Thoracic aorta (tissue), 2 donors: Measurements from ENCODE around the gene WDR48. TPM values are rescaled to one million over a fixed set of nuclear protein-coding genes. Genes with fewer than 3 reads are reported as not detected.

ENCODE experiments used
- ATAC-seq: fragments of 150-250 bp; one replicate; pipeline ENCODE4 v1.8.0; 2017; ENCODE audit warnings: low read depth; ENCODE audit not compliant: insufficient number of reproducible peaks, low FRiP score
- DNase-seq: peaks from one replicate; pipeline ENCODE4 v3.0.0-alpha.2; 2020; ENCODE audit warnings: low spot score
- H3K27ac ChIP-seq, 2 donors: fragments of 200-600 bp; sonication (generic); 1 replicate in 1 of 2; 2 replicates in 1 of 2; pipeline ENCODE4 v1.5.1; 2016; ENCODE audit warnings: mild to moderate bottlenecking in 2 of 2, moderate library complexity in 2 of 2
- H3K27me3 ChIP-seq: fragments of 200-600 bp; sonication (generic); replicated peaks from 2 replicates; pipeline ENCODE4 v1.6.0; 2016; ENCODE audit warnings: mild to moderate bottlenecking; ENCODE audit not compliant: insufficient read depth
- H3K36me3 ChIP-seq: fragments of 200-600 bp; sonication (generic); one replicate; pipeline ENCODE4 v1.5.1; 2016
- H3K4me1 ChIP-seq, 2 donors: fragments of 200-600 bp; sonication (generic); 1 replicate in 1 of 2; 2 replicates in 1 of 2; pipeline versions ENCODE4 v1.5.1 to v1.6.0; 2016; ENCODE audit warnings: low read depth in 2 of 2, mild to moderate bottlenecking in 1 of 2; ENCODE audit not compliant: control insufficient read depth in 1 of 2
- H3K4me3 ChIP-seq: fragments of 200-600 bp; sonication (generic); 2 replicates; pipeline ENCODE4 v1.5.1; 2016; ENCODE audit warnings: mild to moderate bottlenecking
- H3K9me3 ChIP-seq: fragments of 200-600 bp; sonication (generic); 2 replicates; pipeline ENCODE4 v1.5.1; 2016
- CTCF ChIP-seq: fragments of 200-600 bp; sonication (generic); IDR thresholded peaks from one replicate; pipeline ENCODE4 v1.5.1; 2019; ENCODE audit warnings: antibody characterized with exemption
- total RNA-seq, 2 donors: library from RNA; depleted of rRNA; stranded (reverse); fragments of >200 nt; gene quantifications; one replicate each; pipeline versions ENCODE4 v1.1.0 to v1.2.3, GENCODE V29; 2016

Gene WDR48
- total RNA-seq, 2 donors from 2014 or later, result 17.7 to 29.9 TPM

- Histone ChIP-seq H3K4me1 (no peaks in the 10 kb centered on the region), H3K36me3 (peaks cover 5% of the 10 kb centered on the region), H3K27ac (no peak overlapping the region), H3K9me3 (no peaks in the 10 kb centered on the region), H3K4me3 (no peak overlapping the region), H3K27me3 (no peaks in the 10 kb centered on the region)
- ATAC-seq (no peak), DNase-seq (no peak)
- TF ChIP-seq CTCF, result no peak
Measured at GRCh38 chr3:39118931-39119660, 67.3 kb downstream of the WDR48 start.

- ATAC-seq, result no peak
- peaks cover 5% of the 10 kb centered on the region for H3K36me3 ChIP-seq
- H3K27me3 ChIP-seq, result no peaks in the 10 kb centered on the region
- DNase-seq, result no peak
- no peak for TF ChIP-seq CTCF
- H3K4me1 ChIP-seq, result peaks cover 6 to 9% of the 10 kb centered on the region in 2 donors
- H3K4me3 ChIP-seq, result no peak overlapping the region
- no peak overlapping the region for H3K27ac ChIP-seq
- no peaks in the 10 kb centered on the region for H3K9me3 ChIP-seq
Measured at GRCh38 chr3:39121621-39122020, 69.8 kb downstream of the WDR48 start.

GRCh38 chr3:39122813-39123212, 71.0 kb downstream of the WDR48 start:
- no peak for TF ChIP-seq CTCF
- peaks cover 5% of the 10 kb centered on the region for H3K36me3 ChIP-seq
- no peak for ATAC-seq

GRCh38 chr3:39124876-39125840, 73.3 kb downstream of the WDR48 start:
- DNase-seq (no peak), ATAC-seq (peak; percentile 25)
- Histone ChIP-seq H3K27ac (peak overlapping the region in 1 of 2 donors; percentile 25), H3K4me3 (no peak overlapping the region), H3K36me3 (no peaks in the 10 kb centered on the region), H3K4me1 (peaks cover 6 to 9% of the 10 kb centered on the region in 2 donors), H3K9me3 (no peaks in the 10 kb centered on the region), H3K27me3 (no peaks in the 10 kb centered on the region)
- peak; percentile 20 for TF ChIP-seq CTCF

More at GRCh38 chr3:39122813-39123212, 71.0 kb downstream of the WDR48 start:
- no peaks in the 10 kb centered on the region for H3K27me3 ChIP-seq
- no peaks in the 10 kb centered on the region for H3K9me3 ChIP-seq
- DNase-seq, result no peak
- peaks cover 6 to 9% of the 10 kb centered on the region in 2 donors for H3K4me1 ChIP-seq
- H3K4me3 ChIP-seq, result no peak overlapping the region
- H3K27ac ChIP-seq, result no peak overlapping the region
